Astrocyte of the cerebellum (primary cell): Measurements from ENCODE around the gene TOP2A.

Source experiments
- DNase-seq: peaks from one replicate; pipeline ENCODE4 v3.0.0-alpha.2; 2011; ENCODE audit warnings: low read depth
- H3K4me3 ChIP-seq: 2 replicates; pipeline ENCODE4 v1.5.1; 2011; ENCODE audit warnings: mild to moderate bottlenecking, low read depth, low read length, moderate library complexity
- CTCF ChIP-seq: IDR thresholded peaks from 2 replicates; pipeline ENCODE4 v1.5.1; 2012; ENCODE audit warnings: low read length, low read depth, moderate library complexity, mild to moderate bottlenecking; ENCODE audit errors: missing control alignments
- in situ Hi-C: cut with HindIII; loops from 2 replicates; pipeline ENCODE4 v1.10.0; 2017; ENCODE audit warnings: low sequenced_read_pairs

Gene TOP2A

GRCh38 chr17:40352779-40353394, 64.8 kb downstream of the TOP2A start:
- no peak for TF ChIP-seq CTCF
- no peak overlapping the region for H3K4me3 ChIP-seq
- DNase-seq = no peak
- in situ Hi-C loops = loop anchor here (5.0 kb wide), 1 partner anchor 51 kb away; no protein-coding TSS in a partner anchor

GRCh38 chr17:40352237-40352778, 65.4 kb downstream of the TOP2A start:
- no peak overlapping the region for H3K4me3 ChIP-seq
- in situ Hi-C loops = loop anchor here (5.0 kb wide), 1 partner anchor 50 kb away; no protein-coding TSS in a partner anchor
- DNase-seq = no peak

GRCh38 chr17:40351359-40352236, 66.1 kb downstream of the TOP2A start:
- H3K4me3 ChIP-seq = no peak overlapping the region
- TF ChIP-seq CTCF = no peak
- DNase-seq = no peak
- in situ Hi-C loops = loop anchor here (5.0 kb wide), 1 partner anchor 49 kb away; no protein-coding TSS in a partner anchor

More at GRCh38 chr17:40352237-40352778, 65.4 kb downstream of the TOP2A start:
- no peak for TF ChIP-seq CTCF

GRCh38 chr17:40350689-40351358, 66.9 kb downstream of the TOP2A start:
- TF ChIP-seq CTCF = no peak
- in situ Hi-C loops = loop anchor here (5.0 kb wide), 1 partner anchor 49 kb away; no protein-coding TSS in a partner anchor
- no peak overlapping the region for H3K4me3 ChIP-seq
- no peak for DNase-seq

- TF ChIP-seq CTCF = no peak
- no peak overlapping the region for H3K4me3 ChIP-seq
- in situ Hi-C loops = loop anchor here (5.0 kb wide), 1 partner anchor 48 kb away; no protein-coding TSS in a partner anchor
- DNase-seq = no peak
Measured at GRCh38 chr17:40349895-40350688, 67.6 kb downstream of the TOP2A start.

- in situ Hi-C loops = no loop called here
- DNase-seq = no peak
- TF ChIP-seq CTCF = no peak
- no peak overlapping the region for H3K4me3 ChIP-seq
Measured at GRCh38 chr17:40349477-40349894, 68.2 kb downstream of the TOP2A start.
